HepG2 (cell line): ENCODE measurements around the gene RPS6KA5. TPM values are rescaled to one million over a fixed set of nuclear protein-coding genes. Genes with fewer than 3 reads are reported as not detected.

Experiments
- AKAP8 ChIP-seq: sonication (generic); formaldehyde crosslinking; IDR thresholded peaks from 2 replicates; pipeline ENCODE4 v1.5.1; 2020; ENCODE audit warnings: mild to moderate bottlenecking, missing genetic modification reagents
- HNRNPH1 ChIP-seq: fragments of 200-400 bp; formaldehyde crosslinking; optimal IDR thresholded peaks from 2 replicates; pipeline ENCODE3; 2017; ENCODE audit warnings: mild to moderate bottlenecking, low read depth, low read length
- MIER2 ChIP-seq: IDR thresholded peaks from 2 replicates; pipeline ENCODE4 v1.6.1; 2016; ENCODE audit warnings: missing biosample characterization, missing genetic modification reagents
- MIER3 ChIP-seq: IDR thresholded peaks from 2 replicates; pipeline ENCODE4 v1.6.1; 2016; ENCODE audit warnings: missing compliant biosample characterization, borderline replicate concordance
- SMYD3 ChIP-seq: sonication (generic); formaldehyde crosslinking; IDR thresholded peaks from 2 replicates; pipeline ENCODE4 v1.8.1; 2023; ENCODE audit warnings: mild to moderate bottlenecking, missing genetic modification reagents
- TP53 ChIP-seq: sonication (generic); formaldehyde crosslinking; conservative IDR thresholded peaks from 2 replicates; pipeline ENCODE4 v1.4.0; 2020; ENCODE audit warnings: missing genetic modification reagents
- ZNF180 ChIP-seq: sonication (generic); formaldehyde crosslinking; IDR thresholded peaks from 2 replicates; pipeline ENCODE4 v1.4.0; 2020; ENCODE audit warnings: low read depth, missing genetic modification reagents, borderline replicate concordance
- polyA plus RNA-seq, 8 experiments: library from polyadenylated mRNA; depleted of rRNA in 3 of 8; stranded (reverse) in 7 of 8; unstranded in 1 of 8; fragments of >200 nt; fragmentation: Illumina TruSeq in 4 of 8; extraction: Trizol in 4 of 8; gene quantifications; 2 replicates each; pipeline versions ENCODE4 v1.2.1 to v1.2.3, GENCODE V29; 2011 to 2016; ENCODE audit warnings: low read depth in 4 of 8, missing spikeins in 1 of 8, mixed read lengths in 1 of 8; ENCODE audit not compliant: insufficient read depth in 1 of 8
- total RNA-seq, 5 experiments: library from RNA; depleted of rRNA; stranded (reverse); fragments of >200 nt; fragmentation: Illumina TruSeq; extraction: Trizol; gene quantifications; 2 replicates each; pipeline ENCODE4 v1.2.3, GENCODE V29; 2016; ENCODE audit warnings: low read depth in 1 of 5
- TF ChIP-seq, protein P1 (sequence below): sonication (generic); formaldehyde crosslinking; IDR thresholded peaks from 2 replicates; pipeline ENCODE4 v1.5.0; 2020; ENCODE audit warnings: missing genetic modification reagents
- TF ChIP-seq, protein P2 (sequence below): IDR thresholded peaks from 2 replicates; pipeline ENCODE4 v1.6.1; 2012; ENCODE audit warnings: low read length, improper control_type of control experiment
- TF ChIP-seq, protein P3 (sequence below): sonication (generic); formaldehyde crosslinking; conservative IDR thresholded peaks from 2 replicates; pipeline ENCODE4 v1.4.0; 2020; ENCODE audit warnings: missing genetic modification reagents
- TF ChIP-seq, protein P4 (sequence below): sonication (generic); formaldehyde crosslinking; IDR thresholded peaks from 2 replicates; pipeline ENCODE4 v1.4.0; 2020; ENCODE audit warnings: missing genetic modification reagents
- TF ChIP-seq, protein P5 (sequence below): sonication (generic); formaldehyde crosslinking; IDR thresholded peaks from 2 replicates; pipeline ENCODE4 v1.4.0; 2020; ENCODE audit warnings: mild to moderate bottlenecking, missing genetic modification reagents

Gene RPS6KA5
- total and polyA plus RNA-seq, 2 of the 13 experiments (the other 11 are each of a cell fraction or from before 2014, with no cell fraction given) = 0.50 to 0.58 TPM

DNA sequence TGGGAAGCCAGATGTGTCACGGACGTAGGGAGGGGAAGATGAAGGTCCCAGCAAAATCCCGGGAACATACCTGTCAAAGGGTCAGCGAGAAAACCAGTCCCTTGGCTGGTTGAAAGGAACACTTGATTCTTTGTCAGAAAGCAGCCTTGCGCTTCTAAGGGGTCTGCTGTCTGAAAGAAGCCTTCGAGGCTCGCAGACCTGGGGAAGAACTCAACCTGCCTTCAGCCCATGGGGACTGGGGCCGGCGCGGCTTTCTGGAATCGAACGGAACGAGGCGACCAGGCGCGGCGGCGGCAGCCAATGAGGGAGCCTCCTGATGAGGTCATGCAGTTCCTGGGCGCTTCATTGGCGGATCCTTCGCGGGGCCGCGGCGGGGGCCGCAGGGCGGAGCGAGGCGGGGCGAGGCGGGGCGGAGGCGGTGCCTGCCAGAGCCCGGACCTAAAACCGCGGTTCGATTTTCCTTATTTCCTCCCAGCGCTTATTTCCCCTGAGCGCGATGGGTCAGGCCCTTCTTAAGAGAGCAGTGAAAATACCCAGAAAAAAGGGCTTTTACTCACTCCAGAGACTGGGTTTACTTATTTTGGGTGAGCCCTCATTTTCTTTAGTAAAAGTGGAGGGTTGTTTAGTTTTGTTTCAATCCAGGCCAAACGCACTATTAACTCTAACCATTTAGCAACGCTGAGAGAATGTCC, 232.4 kb downstream of the RPS6KA5 start (continued):
- TF ChIP-seq, protein P1, sequence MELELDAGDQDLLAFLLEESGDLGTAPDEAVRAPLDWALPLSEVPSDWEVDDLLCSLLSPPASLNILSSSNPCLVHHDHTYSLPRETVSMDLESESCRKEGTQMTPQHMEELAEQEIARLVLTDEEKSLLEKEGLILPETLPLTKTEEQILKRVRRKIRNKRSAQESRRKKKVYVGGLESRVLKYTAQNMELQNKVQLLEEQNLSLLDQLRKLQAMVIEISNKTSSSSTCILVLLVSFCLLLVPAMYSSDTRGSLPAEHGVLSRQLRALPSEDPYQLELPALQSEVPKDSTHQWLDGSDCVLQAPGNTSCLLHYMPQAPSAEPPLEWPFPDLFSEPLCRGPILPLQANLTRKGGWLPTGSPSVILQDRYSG (CRISPR knock-in tag) = no peak
- TF ChIP-seq TP53 (no peak), SMYD3 (0 out of 2 replicates have a peak, but pooled peaks have one; percentile 53), ZNF180 (CRISPR knock-in tag) (no peak), MIER2 (CRISPR knock-in tag) (no peak), MIER3 (CRISPR knock-in tag) (no peak), HNRNPH1 (no peak), AKAP8 (CRISPR knock-in tag) (no peak)
- TF ChIP-seq, protein P2, sequence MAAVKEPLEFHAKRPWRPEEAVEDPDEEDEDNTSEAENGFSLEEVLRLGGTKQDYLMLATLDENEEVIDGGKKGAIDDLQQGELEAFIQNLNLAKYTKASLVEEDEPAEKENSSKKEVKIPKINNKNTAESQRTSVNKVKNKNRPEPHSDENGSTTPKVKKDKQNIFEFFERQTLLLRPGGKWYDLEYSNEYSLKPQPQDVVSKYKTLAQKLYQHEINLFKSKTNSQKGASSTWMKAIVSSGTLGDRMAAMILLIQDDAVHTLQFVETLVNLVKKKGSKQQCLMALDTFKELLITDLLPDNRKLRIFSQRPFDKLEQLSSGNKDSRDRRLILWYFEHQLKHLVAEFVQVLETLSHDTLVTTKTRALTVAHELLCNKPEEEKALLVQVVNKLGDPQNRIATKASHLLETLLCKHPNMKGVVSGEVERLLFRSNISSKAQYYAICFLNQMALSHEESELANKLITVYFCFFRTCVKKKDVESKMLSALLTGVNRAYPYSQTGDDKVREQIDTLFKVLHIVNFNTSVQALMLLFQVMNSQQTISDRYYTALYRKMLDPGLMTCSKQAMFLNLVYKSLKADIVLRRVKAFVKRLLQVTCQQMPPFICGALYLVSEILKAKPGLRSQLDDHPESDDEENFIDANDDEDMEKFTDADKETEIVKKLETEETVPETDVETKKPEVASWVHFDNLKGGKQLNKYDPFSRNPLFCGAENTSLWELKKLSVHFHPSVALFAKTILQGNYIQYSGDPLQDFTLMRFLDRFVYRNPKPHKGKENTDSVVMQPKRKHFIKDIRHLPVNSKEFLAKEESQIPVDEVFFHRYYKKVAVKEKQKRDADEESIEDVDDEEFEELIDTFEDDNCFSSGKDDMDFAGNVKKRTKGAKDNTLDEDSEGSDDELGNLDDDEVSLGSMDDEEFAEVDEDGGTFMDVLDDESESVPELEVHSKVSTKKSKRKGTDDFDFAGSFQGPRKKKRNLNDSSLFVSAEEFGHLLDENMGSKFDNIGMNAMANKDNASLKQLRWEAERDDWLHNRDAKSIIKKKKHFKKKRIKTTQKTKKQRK = no peak
- TF ChIP-seq, protein P3, sequence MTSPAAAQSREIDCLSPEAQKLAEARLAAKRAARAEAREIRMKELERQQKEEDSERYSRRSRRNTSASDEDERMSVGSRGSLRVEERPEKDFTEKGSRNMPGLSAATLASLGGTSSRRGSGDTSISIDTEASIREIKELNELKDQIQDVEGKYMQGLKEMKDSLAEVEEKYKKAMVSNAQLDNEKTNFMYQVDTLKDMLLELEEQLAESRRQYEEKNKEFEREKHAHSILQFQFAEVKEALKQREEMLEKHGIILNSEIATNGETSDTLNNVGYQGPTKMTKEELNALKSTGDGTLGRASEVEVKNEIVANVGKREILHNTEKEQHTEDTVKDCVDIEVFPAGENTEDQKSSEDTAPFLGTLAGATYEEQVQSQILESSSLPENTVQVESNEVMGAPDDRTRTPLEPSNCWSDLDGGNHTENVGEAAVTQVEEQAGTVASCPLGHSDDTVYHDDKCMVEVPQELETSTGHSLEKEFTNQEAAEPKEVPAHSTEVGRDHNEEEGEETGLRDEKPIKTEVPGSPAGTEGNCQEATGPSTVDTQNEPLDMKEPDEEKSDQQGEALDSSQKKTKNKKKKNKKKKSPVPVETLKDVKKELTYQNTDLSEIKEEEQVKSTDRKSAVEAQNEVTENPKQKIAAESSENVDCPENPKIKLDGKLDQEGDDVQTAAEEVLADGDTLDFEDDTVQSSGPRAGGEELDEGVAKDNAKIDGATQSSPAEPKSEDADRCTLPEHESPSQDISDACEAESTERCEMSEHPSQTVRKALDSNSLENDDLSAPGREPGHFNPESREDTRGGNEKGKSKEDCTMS (CRISPR knock-in tag) = no peak
- TF ChIP-seq, protein P4, sequence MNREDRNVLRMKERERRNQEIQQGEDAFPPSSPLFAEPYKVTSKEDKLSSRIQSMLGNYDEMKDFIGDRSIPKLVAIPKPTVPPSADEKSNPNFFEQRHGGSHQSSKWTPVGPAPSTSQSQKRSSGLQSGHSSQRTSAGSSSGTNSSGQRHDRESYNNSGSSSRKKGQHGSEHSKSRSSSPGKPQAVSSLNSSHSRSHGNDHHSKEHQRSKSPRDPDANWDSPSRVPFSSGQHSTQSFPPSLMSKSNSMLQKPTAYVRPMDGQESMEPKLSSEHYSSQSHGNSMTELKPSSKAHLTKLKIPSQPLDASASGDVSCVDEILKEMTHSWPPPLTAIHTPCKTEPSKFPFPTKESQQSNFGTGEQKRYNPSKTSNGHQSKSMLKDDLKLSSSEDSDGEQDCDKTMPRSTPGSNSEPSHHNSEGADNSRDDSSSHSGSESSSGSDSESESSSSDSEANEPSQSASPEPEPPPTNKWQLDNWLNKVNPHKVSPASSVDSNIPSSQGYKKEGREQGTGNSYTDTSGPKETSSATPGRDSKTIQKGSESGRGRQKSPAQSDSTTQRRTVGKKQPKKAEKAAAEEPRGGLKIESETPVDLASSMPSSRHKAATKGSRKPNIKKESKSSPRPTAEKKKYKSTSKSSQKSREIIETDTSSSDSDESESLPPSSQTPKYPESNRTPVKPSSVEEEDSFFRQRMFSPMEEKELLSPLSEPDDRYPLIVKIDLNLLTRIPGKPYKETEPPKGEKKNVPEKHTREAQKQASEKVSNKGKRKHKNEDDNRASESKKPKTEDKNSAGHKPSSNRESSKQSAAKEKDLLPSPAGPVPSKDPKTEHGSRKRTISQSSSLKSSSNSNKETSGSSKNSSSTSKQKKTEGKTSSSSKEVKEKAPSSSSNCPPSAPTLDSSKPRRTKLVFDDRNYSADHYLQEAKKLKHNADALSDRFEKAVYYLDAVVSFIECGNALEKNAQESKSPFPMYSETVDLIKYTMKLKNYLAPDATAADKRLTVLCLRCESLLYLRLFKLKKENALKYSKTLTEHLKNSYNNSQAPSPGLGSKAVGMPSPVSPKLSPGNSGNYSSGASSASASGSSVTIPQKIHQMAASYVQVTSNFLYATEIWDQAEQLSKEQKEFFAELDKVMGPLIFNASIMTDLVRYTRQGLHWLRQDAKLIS (CRISPR knock-in tag) = no peak
- TF ChIP-seq, protein P5, sequence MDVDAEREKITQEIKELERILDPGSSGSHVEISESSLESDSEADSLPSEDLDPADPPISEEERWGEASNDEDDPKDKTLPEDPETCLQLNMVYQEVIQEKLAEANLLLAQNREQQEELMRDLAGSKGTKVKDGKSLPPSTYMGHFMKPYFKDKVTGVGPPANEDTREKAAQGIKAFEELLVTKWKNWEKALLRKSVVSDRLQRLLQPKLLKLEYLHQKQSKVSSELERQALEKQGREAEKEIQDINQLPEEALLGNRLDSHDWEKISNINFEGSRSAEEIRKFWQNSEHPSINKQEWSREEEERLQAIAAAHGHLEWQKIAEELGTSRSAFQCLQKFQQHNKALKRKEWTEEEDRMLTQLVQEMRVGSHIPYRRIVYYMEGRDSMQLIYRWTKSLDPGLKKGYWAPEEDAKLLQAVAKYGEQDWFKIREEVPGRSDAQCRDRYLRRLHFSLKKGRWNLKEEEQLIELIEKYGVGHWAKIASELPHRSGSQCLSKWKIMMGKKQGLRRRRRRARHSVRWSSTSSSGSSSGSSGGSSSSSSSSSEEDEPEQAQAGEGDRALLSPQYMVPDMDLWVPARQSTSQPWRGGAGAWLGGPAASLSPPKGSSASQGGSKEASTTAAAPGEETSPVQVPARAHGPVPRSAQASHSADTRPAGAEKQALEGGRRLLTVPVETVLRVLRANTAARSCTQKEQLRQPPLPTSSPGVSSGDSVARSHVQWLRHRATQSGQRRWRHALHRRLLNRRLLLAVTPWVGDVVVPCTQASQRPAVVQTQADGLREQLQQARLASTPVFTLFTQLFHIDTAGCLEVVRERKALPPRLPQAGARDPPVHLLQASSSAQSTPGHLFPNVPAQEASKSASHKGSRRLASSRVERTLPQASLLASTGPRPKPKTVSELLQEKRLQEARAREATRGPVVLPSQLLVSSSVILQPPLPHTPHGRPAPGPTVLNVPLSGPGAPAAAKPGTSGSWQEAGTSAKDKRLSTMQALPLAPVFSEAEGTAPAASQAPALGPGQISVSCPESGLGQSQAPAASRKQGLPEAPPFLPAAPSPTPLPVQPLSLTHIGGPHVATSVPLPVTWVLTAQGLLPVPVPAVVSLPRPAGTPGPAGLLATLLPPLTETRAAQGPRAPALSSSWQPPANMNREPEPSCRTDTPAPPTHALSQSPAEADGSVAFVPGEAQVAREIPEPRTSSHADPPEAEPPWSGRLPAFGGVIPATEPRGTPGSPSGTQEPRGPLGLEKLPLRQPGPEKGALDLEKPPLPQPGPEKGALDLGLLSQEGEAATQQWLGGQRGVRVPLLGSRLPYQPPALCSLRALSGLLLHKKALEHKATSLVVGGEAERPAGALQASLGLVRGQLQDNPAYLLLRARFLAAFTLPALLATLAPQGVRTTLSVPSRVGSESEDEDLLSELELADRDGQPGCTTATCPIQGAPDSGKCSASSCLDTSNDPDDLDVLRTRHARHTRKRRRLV (CRISPR knock-in tag) = no peak
